ENCODE results near the gene TIMELESS. TPM values are rescaled to one million over a fixed set of nuclear protein-coding genes. Genes with fewer than 3 reads are reported as not detected.
"Not testable (repeated sequence)": the region's sequence is repeated elsewhere in the genome, so short reads cannot be mapped to it uniquely, and the experiment has no call there.

TIMELESS gene
- total RNA-seq, result 10 to 100 TPM; 60.1 to 62.6 TPM

GRCh38 chr12:56448860-56449621 lies at the start of gene TIMELESS:
Gene TIMELESS (minus strand): TSS chr12:56449426. CDS start chr12:56434170, 15,256 bp downstream.
- H3K36me3 Mint-ChIP-seq, result peaks cover 15% of the 10 kb centered on the region
- ChIA-PET POLR2A (interaction anchor here (0.6 to 3.0 kb wide), 15 partner anchors 12 to 697 kb away, joined by 3 to 17 read pairs (median 4); partner anchors contain the start of genes CNPY2, IL23A, RNF41 and SPRYD4), CTCF (interaction anchor here (0.7 to 4.9 kb wide), 18 partner anchors 10 to 329 kb away, joined by 3 to 39 read pairs (median 4); partner anchors contain the start of genes CNPY2, CS, RBMS2 and SMARCC2)
- peak within 1 kb of the TSS; percentile 93 for H3K27ac Mint-ChIP-seq
- intact Hi-C loops (cut with micrococcal nuclease), result loop anchor here (1.0 to 5.0 kb wide), 6 partner anchors 19 to 622 kb away; partner anchors contain the start of genes DNAJC14, IL23A, PAN2 and RPL41
- no peaks in the 10 kb centered on the region for H3K27me3 Mint-ChIP-seq
- peak within 1 kb of the TSS; percentile 88 for H3K4me3 Mint-ChIP-seq
- peaks cover 3% of the 10 kb centered on the region for H3K9me3 Mint-ChIP-seq
- H3K4me1 Mint-ChIP-seq (ENCODE audit: low read depth), result peaks cover 18% of the 10 kb centered on the region
- DNase-seq, result peak; percentile 92

- intact Hi-C loops (cut with micrococcal nuclease); H3K4me1 Mint-ChIP-seq (ENCODE audit: low read depth); H3K27me3 Mint-ChIP-seq; POLR2A ChIA-PET; H3K9me3 Mint-ChIP-seq; H3K36me3 Mint-ChIP-seq; H3K4me3 Mint-ChIP-seq; H3K27ac Mint-ChIP-seq; DNase-seq: not testable (repeated sequence)
- CTCF ChIA-PET, result interaction anchor here (1.4 kb wide), 1 partner anchor 307 kb away, joined by 3 read pairs; no protein-coding TSS in a partner anchor
These were observed 49.1 kb upstream of the TIMELESS start for GRCh38 chr12:56498126-56498902.

- H3K9me3 Mint-ChIP-seq; H3K36me3 Mint-ChIP-seq; H3K27ac Mint-ChIP-seq; POLR2A ChIA-PET; H3K27me3 Mint-ChIP-seq; H3K4me1 Mint-ChIP-seq (ENCODE audit: low read depth); intact Hi-C loops (cut with micrococcal nuclease): not testable (repeated sequence)
- CTCF ChIA-PET, result interaction anchor here (0.7 to 1.4 kb wide), 3 partner anchors 14 to 121 kb away, joined by 3 to 5 read pairs (median 3); no protein-coding TSS in a partner anchor
- H3K4me3 Mint-ChIP-seq, result peak overlapping the region; percentile 20
- peak; percentile 77 for DNase-seq
These were observed 47.5 kb upstream of the TIMELESS start for GRCh38 chr12:56496704-56497103.

- peaks cover 11% of the 10 kb centered on the region for H3K27me3 Mint-ChIP-seq
- H3K9me3 Mint-ChIP-seq; DNase-seq; CTCF ChIA-PET; H3K4me3 Mint-ChIP-seq; intact Hi-C loops (cut with micrococcal nuclease); H3K36me3 Mint-ChIP-seq; H3K4me1 Mint-ChIP-seq (ENCODE audit: low read depth); H3K27ac Mint-ChIP-seq; POLR2A ChIA-PET: not testable (repeated sequence)
These were observed 45.3 kb upstream of the TIMELESS start for GRCh38 chr12:56494481-56494880.

- peaks cover 11% of the 10 kb centered on the region for H3K27me3 Mint-ChIP-seq
- H3K4me1 Mint-ChIP-seq (ENCODE audit: low read depth); DNase-seq; intact Hi-C loops (cut with micrococcal nuclease); POLR2A ChIA-PET; H3K27ac Mint-ChIP-seq; H3K4me3 Mint-ChIP-seq; H3K36me3 Mint-ChIP-seq; CTCF ChIA-PET; H3K9me3 Mint-ChIP-seq: not testable (repeated sequence)
These were observed 44.8 kb upstream of the TIMELESS start for GRCh38 chr12:56494106-56494415.

- CTCF ChIA-PET; DNase-seq; H3K4me1 Mint-ChIP-seq (ENCODE audit: low read depth); POLR2A ChIA-PET; H3K9me3 Mint-ChIP-seq; H3K4me3 Mint-ChIP-seq; H3K36me3 Mint-ChIP-seq; intact Hi-C loops (cut with micrococcal nuclease); H3K27ac Mint-ChIP-seq: not testable (repeated sequence)
- H3K27me3 Mint-ChIP-seq, result peaks cover 12% of the 10 kb centered on the region
These were observed 44.3 kb upstream of the TIMELESS start for GRCh38 chr12:56493409-56494105.

GRCh38 chr12:56490360-56490759 lies 41.1 kb upstream of the TIMELESS start:
- Mint-ChIP-seq H3K27ac (no peak overlapping the region), H3K9me3 (peaks cover 3% of the 10 kb centered on the region), H3K4me1 (ENCODE audit: low read depth) (peaks cover 19% of the 10 kb centered on the region), H3K36me3 (peaks cover 2% of the 10 kb centered on the region), H3K4me3 (no peak overlapping the region), H3K27me3 (peaks cover 16% of the 10 kb centered on the region)
- intact Hi-C loops (cut with micrococcal nuclease), result no loop called here
- POLR2A ChIA-PET, result no interaction called here
- CTCF ChIA-PET, result no interaction called here
- no peak for DNase-seq

- DNase-seq, result peak; percentile 86
- peak within 1 kb of the TSS; percentile 73 for H3K4me3 Mint-ChIP-seq
- no peak within 1 kb of the TSS for H3K27ac Mint-ChIP-seq
- peaks cover 2% of the 10 kb centered on the region for H3K36me3 Mint-ChIP-seq
- peaks cover 16% of the 10 kb centered on the region for H3K27me3 Mint-ChIP-seq
- peaks cover 19% of the 10 kb centered on the region for H3K4me1 Mint-ChIP-seq (ENCODE audit: low read depth)
- intact Hi-C loops (cut with micrococcal nuclease), result no loop called here
- ChIA-PET CTCF (interaction anchor here (1.1 to 2.1 kb wide), 2 partner anchors 14 to 24 kb away, joined by 3 to 6 read pairs; no protein-coding TSS in a partner anchor), POLR2A (interaction anchor here (0.6 kb wide), 1 partner anchor 200 kb away, joined by 4 read pairs; the partner anchor contains the start of gene PTGES3)
- H3K9me3 Mint-ChIP-seq, result peaks cover 3% of the 10 kb centered on the region
These were observed 39.1 kb upstream of the TIMELESS start, which contains the start of gene GLS2 for GRCh38 chr12:56488041-56488955. Gene GLS2 (minus strand): TSS chr12:56488161. CDS start chr12:56488118, 43 bp downstream.

- Mint-ChIP-seq H3K27me3 (peaks cover 13% of the 10 kb centered on the region), H3K4me3 (peak overlapping the region; percentile 73), H3K36me3 (peaks cover 2% of the 10 kb centered on the region), H3K27ac (no peak overlapping the region), H3K9me3 (peaks cover 3% of the 10 kb centered on the region), H3K4me1 (ENCODE audit: low read depth) (peaks cover 19% of the 10 kb centered on the region)
- ChIA-PET POLR2A (no interaction called here), CTCF (interaction anchor here (2.1 kb wide), 1 partner anchor 23 kb away, joined by 6 read pairs; no protein-coding TSS in a partner anchor)
- peak; percentile 54 for DNase-seq
- intact Hi-C loops (cut with micrococcal nuclease), result loop anchor here (1.0 kb wide), 1 partner anchor 19 kb away; the partner anchor contains the start of gene SPRYD4
These were observed 38.3 kb upstream of the TIMELESS start for GRCh38 chr12:56487448-56488040.

GRCh38 chr12:56486694-56487093 lies 37.5 kb upstream of the TIMELESS start:
- Mint-ChIP-seq H3K9me3 (peaks cover 3% of the 10 kb centered on the region), H3K4me1 (ENCODE audit: low read depth) (peaks cover 19% of the 10 kb centered on the region), H3K27ac (no peak overlapping the region), H3K4me3 (no peak overlapping the region), H3K36me3 (peaks cover 2% of the 10 kb centered on the region), H3K27me3 (peaks cover 11% of the 10 kb centered on the region)
- POLR2A ChIA-PET, result no interaction called here
- CTCF ChIA-PET, result no interaction called here
- intact Hi-C loops (cut with micrococcal nuclease), result loop anchor here (1.0 kb wide), 1 partner anchor 18 kb away; the partner anchor contains the start of gene SPRYD4
- no peak for DNase-seq

- POLR2A ChIA-PET, result no interaction called here
- H3K27me3 Mint-ChIP-seq, result peaks cover 5% of the 10 kb centered on the region
- H3K36me3 Mint-ChIP-seq, result peaks cover 2% of the 10 kb centered on the region
- CTCF ChIA-PET, result interaction anchor here (2.7 kb wide), 1 partner anchor 20 kb away, joined by 9 read pairs; no protein-coding TSS in a partner anchor
- DNase-seq, result no peak
- no peak overlapping the region for H3K4me3 Mint-ChIP-seq
- H3K4me1 Mint-ChIP-seq (ENCODE audit: low read depth), result peaks cover 24% of the 10 kb centered on the region
- intact Hi-C loops (cut with micrococcal nuclease), result no loop called here
- no peak overlapping the region for H3K27ac Mint-ChIP-seq
- H3K9me3 Mint-ChIP-seq, result peaks cover 3% of the 10 kb centered on the region
These were observed 35.3 kb upstream of the TIMELESS start for GRCh38 chr12:56484566-56484965.
